ENCODE measurements around the gene TMEM163.

GRCh38 chr2:134446383-134447017 is 272.3 kb downstream of the TMEM163 start:
- TF ChIP-seq LEF1 (IDR thresholded peaks at IDR 0.05; ENCODE audit: borderline replicate concordance) (no peak), FOXA1 (IDR thresholded peaks at IDR 0.05) (no peak), TARDBP (IDR thresholded peaks at IDR 0.05) (no peak)

All from HEK293T (cell line).